K562 (cell line): ENCODE measurements around the gene CAMSAP2. TPM values are rescaled to one million over a fixed set of nuclear protein-coding genes. Genes with fewer than 3 reads are reported as not detected.

Source experiments
- ARID4B ChIP-seq: sonication (generic); formaldehyde crosslinking; IDR thresholded peaks from 2 replicates; pipeline ENCODE4 v1.8.0; 2022; ENCODE audit warnings: mild to moderate bottlenecking, missing genetic modification reagents
- BDP1 ChIP-seq: IDR thresholded peaks from 3 replicates; pipeline ENCODE4 v1.6.1; 2011; ENCODE audit not compliant: insufficient read length, insufficient read depth
- MAFF ChIP-seq: IDR thresholded peaks from 2 replicates; pipeline ENCODE4 v1.6.1; 2012; ENCODE audit warnings: low read length, improper control_type of control experiment
- PHF21A ChIP-seq: fragments of 450-650 bp; IDR thresholded peaks from 2 replicates; pipeline ENCODE4 v1.6.1; 2017; ENCODE audit warnings: low read depth, borderline replicate concordance
- PPARD ChIP-seq: fragments of 250-450 bp; sonication (Bioruptor Pico); IDR thresholded peaks from 2 replicates; pipeline ENCODE4 v1.8.0; 2022; ENCODE audit warnings: inconsistent platforms, mild to moderate bottlenecking, moderate library complexity
- THAP7 ChIP-seq: fragments of 250-450 bp; sonication (Bioruptor Pico); IDR thresholded peaks from 2 replicates; pipeline ENCODE4 v1.5.0; 2021
- TOE1 ChIP-seq, 2 experiments: fragments of 450-650 bp in 1 of 2; sonication (generic) in 1 of 2; formaldehyde crosslinking in 1 of 2; IDR thresholded peaks; 2 replicates each; pipeline versions ENCODE4 v1.7.1 to v1.8.0; 2016 to 2022; ENCODE audit warnings: borderline replicate concordance in 2 of 2, mild to moderate bottlenecking in 2 of 2, antibody characterized with exemption in 1 of 2, inconsistent platforms in 1 of 2, low read depth in 1 of 2, missing genetic modification reagents in 1 of 2, moderate library complexity in 1 of 2
- ZBTB33 ChIP-seq: sonication (generic); formaldehyde crosslinking; IDR thresholded peaks from 2 replicates; pipeline ENCODE4 v1.8.1; 2023; ENCODE audit warnings: mild to moderate bottlenecking, missing genetic modification reagents
- ZFP30 ChIP-seq: fragments of 250-450 bp; sonication (Bioruptor Pico); IDR thresholded peaks from 2 replicates; pipeline ENCODE4 v1.8.0; 2022; ENCODE audit warnings: moderate library complexity, mild to moderate bottlenecking, inconsistent platforms, borderline replicate concordance
- ZMIZ1 ChIP-seq, 2 experiments: fragments of 150-350 bp in 1 of 2; IDR thresholded peaks; 2 replicates each; pipeline ENCODE4 v1.6.1; 2012 to 2016; ENCODE audit warnings: low read depth in 2 of 2, low read length in 2 of 2, mild to moderate bottlenecking in 1 of 2, moderate library complexity in 1 of 2
- ZNF408 ChIP-seq: fragments of 250-450 bp; sonication (Bioruptor Pico); IDR thresholded peaks from 2 replicates; pipeline ENCODE4 v1.4.0; 2020; ENCODE audit warnings: low read depth, mild to moderate bottlenecking, moderate library complexity
- ZNF655 ChIP-seq: fragments of 250-450 bp; sonication (Bioruptor Pico); IDR thresholded peaks from 2 replicates; pipeline ENCODE4 v1.5.0; 2021
- ZNF79 ChIP-seq: fragments of 250-450 bp; sonication (Bioruptor Pico); IDR thresholded peaks from 2 replicates; pipeline ENCODE4 v1.4.0; 2020; ENCODE audit warnings: low read depth, mild to moderate bottlenecking, moderate library complexity
- polyA plus RNA-seq, 8 experiments: library from polyadenylated mRNA; depleted of rRNA in 4 of 8; stranded (reverse) in 5 of 8; unstranded in 3 of 8; fragments of >200 nt; fragmentation: Nextera tagmentation in 2 of 8; fragmentation: Illumina TruSeq in 1 of 8; extraction: Ambion mirVana in 2 of 8; extraction: Trizol in 1 of 8; gene quantifications; 2 replicates each; pipeline versions ENCODE4 v1.2.1 to v1.2.3, GENCODE V29; 2011 to 2014; ENCODE audit warnings: inconsistent platforms in 1 of 8, missing spikeins in 1 of 8
- total RNA-seq, 7 experiments: library from RNA; depleted of rRNA in 6 of 7; stranded (reverse); fragments of >200 nt in 6 of 7; fragmentation: Illumina TruSeq in 2 of 7; extraction: Trizol in 2 of 7; gene quantifications; 2 replicates each; pipeline versions ENCODE4 v1.2.1 to v1.2.3, GENCODE V29; 2011 to 2021; ENCODE audit warnings: low replicate concordance in 1 of 7

Gene CAMSAP2
- total and polyA plus RNA-seq, 9 of the 15 experiments (the other 6 are each of a cell fraction or from before 2014, with no cell fraction given), result 1.4 to 7.5 (median 2.7) TPM

- TF ChIP-seq ZMIZ1 (IDR thresholded peaks at IDR 0.05; ENCODE audit: low read depth in 2 of 2, low read length in 2 of 2) (no peak), ZFP30 (no peak), PPARD (CRISPR knock-in tag) (no peak), TOE1 (IDR thresholded peaks at IDR 0.05; ENCODE audit: borderline replicate concordance) (peak; percentile 41; the same call in 1 of the 2 replicates), TOE1 (CRISPR knock-in tag; IDR thresholded peaks at IDR 0.05; ENCODE audit: borderline replicate concordance, low read depth) (no peak), PHF21A (no peak), THAP7 (CRISPR knock-in tag) (no peak), ZNF408 (no peak), ZNF655 (CRISPR knock-in tag) (no peak), BDP1 (no peak), ARID4B (CRISPR knock-in tag) (no peak), MAFF (no peak), ZNF79 (CRISPR knock-in tag) (no peak), ZBTB33 (CRISPR knock-in tag) (peak; percentile 75)
Measured at GRCh38 chr1:200890818-200891773, 152.4 kb downstream of the CAMSAP2 start (continued).
